ENCODE results near the gene USP13.

The USP13 gene

DNA sequence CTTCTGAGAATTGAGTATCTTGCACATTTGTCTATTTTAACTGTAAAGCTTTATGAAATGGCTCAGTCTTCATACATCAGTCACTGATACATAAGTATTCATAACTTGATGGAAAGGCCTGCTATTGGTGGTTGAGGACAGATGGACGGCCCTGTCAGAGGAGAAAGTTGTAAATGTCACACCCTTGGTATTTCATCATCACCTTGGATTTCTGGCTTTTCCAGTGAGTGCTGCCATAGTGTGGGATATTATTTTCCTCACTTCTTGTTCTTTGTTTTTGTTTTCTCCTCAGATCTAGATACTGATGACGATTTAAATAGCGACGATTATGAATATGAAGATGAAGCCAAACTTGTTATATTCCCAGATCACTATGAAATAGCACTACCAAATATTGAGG lies 47.9 kb downstream of the USP13 start:
- no peak for DNase-seq (ENCODE audit: low spot score)

DNA sequence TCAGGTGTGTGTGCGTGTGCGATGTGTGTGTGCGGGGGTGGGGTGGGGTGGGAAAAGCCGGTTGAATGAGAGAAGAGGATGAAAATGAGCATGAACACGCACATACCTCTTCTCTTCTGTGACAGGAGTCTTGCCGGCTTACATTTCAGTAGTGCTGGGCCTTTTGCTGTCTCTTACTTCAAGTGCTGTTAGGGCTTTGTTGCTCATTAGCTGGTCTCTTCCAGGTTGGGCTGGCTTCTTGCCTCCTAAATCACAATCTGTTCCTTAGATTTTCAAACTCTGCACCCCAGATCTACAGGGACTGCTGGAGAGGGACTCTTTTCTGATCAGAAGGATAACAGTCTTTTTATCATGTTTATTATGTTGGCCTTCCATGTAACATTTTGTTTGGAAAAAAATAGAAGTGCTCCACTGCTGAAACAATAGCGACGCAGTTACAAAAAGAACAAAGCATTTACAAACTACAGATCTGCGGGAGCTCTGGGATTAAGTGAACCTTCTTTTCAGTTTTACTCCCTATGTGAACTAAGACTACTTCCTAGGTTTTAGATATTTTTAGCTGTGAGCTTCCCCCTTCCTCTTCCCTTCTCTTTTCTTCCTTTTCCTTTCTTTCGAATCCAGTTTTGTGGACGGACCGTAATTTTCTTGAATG lies 48.5 kb downstream of the USP13 start:
- no peak for DNase-seq (ENCODE audit: low spot score)

DNA sequence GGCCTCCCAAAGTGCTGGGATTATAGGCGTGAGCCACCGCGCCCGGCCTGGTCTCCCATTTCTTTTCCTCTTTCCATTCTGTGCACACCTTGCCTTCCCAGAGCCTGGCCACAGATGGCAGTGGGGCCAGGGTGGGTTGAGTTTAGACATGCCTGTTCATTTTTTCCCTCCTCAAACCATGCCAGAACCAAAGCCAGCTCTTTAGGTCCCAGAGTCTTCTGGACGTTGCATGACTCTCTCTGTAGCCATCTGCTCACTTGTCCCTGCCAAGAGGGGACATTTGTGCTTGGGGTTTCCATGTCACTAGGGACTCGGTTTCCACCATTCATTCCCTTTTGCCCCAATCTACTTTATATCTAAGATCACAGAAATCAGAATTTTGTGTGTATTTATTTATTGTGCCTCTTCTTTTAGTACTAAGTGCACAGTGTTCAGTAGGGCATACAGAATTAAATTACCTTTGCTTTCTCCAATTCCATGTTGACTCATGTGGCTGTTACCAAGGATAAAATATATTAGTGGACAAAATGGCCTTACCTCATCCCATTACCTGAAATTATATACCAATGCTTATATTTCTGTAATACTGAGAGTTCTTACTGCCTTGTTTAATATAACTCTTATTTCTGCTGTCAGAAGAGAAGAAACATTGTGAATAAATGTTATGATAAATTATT lies 49.6 kb downstream of the USP13 start:
- DNase-seq (ENCODE audit: low spot score), result no peak

DNA sequence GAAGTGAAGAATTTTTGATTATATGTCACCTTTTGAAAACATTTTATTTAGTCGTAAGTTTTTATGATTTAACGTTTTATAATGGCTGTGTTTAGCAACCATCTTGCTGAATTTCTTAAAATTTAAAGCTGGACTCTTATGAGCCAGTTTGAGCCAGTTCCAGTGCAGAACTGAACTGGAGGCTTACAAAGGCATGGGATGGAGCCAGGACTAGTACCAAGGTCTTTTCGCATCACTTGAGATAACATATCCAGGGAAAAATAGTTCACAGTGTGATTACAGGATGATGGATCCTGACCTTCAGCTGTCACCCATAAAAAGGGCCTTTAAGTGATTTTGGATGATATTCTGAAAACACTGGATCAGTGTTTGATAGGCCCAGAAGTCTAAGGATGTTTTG lies 51.0 kb downstream of the USP13 start:
- DNase-seq (ENCODE audit: low spot score), result no peak

DNA sequence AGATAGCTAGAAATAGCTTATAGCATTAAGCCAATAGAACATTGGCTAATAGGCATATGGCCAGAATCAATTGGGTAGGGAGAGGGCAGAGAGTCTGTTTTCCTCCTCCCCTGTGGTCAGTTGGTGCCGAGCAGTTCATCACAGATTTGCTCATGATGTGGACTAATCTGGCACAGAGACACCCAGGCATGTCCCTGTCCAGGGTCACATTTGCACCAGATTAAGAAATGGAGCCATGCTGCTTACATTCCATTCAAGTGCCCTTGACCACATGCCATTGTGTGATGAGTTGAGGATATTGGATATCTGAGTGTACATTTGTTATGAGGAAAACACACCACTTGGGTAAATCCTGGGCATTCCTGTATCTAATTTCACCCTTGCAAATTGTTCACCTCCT lies 53.4 kb downstream of the USP13 start:
- DNase-seq (ENCODE audit: low spot score), result no peak

DNA sequence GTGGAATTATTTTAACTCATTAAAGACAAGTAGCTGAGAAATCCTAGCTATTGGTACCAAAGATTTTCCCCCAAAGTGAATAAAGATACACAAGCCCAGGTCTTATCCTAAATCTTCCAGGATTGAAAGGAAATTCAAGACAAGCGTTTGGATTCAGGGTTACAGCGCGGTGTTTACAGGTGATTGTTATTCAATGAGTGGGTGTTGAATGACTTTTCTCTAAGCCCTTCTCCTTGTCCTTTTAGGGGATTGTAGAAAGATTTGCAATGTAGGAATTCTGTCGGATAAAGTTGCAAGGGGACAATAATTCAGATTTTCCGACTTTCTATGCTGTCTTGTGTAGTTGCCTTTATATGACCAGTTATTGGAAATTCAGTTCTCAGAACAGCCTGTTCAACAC lies 57.2 kb downstream of the USP13 start:
- DNase-seq (ENCODE audit: low spot score), result no peak

DNA sequence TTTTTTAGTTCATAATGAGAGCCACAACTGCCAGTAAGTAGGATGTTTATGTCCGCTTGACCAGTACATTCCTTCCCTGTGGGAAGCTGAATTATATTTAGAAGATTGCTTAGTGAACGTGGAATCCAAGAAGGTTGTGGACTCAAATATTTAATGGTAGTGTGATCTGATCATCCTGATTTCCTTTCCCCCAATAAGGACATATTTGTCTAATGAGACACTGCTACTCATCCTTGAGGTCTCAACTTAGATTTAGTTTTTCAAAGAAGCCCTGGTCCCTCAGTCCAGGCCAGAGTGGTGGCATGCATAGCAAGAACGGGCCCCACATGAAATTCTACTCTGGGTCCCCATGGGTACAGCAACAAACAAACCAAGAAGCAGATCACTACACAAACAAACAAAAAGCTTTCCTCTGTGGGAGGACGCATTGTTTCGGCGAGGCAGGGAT lies 60.8 kb downstream of the USP13 start:
- DNase-seq (ENCODE audit: low spot score), result no peak

DNA sequence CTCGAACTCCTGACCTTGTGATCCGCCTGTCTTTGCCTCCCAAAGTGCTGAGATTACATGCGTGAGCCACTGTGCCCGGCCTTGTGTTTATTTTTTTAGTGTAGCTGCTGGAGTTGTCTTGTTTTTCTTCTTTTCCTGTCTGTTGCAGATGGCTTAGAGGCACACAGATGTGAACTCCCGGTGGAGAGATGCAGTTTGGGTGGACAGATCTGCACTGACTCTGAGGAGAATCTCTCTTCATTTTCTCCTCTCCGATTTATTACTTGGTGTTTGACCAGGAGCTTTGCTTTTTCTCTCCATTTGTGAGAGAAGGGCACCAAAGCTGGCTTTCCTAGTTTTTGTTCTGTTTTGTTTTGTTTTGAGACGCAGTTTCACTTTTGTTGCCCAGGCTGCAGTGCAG lies 62.7 kb downstream of the USP13 start:
- no peak for DNase-seq (ENCODE audit: low spot score)

DNA sequence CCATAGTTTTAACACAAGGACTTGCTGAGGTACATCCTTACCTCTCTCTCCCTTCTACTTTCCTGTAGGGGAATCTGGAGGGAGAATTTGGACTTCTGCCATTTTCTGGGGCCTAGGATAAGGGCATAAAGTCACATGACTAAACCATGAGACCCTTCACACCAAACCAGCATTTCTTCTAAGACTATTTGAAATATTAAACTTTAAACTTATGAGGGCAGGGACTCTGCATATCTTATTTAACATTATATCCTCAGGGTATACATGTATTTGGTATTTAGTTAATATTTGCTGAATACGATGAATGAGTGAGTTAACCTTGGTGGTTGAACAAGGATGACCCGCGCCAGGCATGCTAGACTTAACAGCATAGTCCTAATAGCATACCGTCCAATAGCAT lies 63.4 kb downstream of the USP13 start:
- DNase-seq (ENCODE audit: low spot score), result no peak

DNA sequence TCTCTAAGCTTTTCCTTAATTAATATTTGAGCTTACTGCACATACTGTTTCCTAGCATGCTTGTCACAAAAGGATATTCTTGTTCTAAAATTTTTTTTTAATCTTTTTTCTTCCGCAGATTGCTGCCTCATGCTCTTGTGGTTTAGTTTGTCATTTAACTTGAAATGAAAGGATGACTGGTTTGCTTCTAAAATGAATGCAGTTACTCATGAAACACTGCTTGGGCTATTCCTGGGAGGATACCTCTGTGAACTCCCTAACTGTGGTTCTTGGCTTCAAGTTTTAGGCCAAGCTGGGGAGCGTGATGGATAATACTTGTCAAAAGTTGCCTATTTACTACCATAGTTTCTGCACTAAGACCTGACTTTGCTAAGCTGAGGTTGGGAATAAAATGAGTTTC lies 64.0 kb downstream of the USP13 start:
- DNase-seq (ENCODE audit: low spot score), result no peak

DNA sequence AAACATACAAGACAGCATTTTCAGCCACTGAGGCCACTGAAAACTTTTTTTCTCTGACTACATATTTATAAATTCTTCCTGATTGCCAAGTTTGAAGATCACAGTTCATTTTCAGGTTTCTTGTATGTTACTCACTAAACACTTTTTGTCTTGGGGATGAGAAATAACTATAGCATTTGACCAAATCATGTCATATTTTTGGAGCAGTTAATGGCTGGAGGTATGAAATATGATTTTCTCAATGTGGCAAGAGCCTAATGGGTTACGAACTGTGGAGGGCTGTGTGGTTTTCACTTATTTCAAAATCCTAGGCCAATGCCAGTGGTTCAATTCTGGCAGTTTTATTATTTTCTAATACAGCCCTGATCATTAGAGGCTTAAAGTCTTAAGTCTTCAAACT lies 64.4 kb downstream of the USP13 start:
- no peak for DNase-seq (ENCODE audit: low spot score)

DNA sequence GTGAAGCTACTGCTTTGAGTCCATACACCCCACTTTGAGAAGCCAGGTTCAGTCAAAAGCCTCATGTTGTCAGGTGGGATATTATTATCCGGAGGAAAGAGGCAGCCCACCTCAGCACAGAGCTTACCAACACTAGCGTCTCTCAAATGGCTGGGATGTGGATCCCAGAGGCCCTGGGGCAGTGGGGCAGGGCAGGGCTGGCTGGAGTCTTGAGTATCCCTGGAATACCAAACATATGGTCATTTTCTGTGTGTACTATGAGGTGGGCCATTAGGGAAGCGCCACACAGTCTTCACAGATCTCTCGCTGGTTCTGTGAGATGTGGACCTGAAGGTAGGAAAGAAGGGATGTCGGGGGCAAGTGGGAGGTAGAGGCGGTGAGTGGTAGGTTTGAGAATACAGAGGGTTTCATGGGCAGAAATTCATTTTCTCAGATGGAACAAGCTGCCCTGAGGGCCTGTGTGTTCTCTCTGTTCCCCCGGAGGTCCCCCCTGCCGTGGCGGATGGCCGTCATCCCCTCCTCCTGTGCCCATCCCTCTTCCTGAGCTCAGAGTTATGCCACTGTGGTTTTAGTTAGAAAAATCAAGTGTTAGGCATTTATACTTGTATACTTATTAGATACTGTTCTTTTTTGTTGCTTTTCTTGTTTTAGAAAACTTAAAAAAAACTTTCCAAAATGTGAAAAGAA lies 66.4 kb downstream of the USP13 start:
- no peak for DNase-seq (ENCODE audit: low spot score)

DNA sequence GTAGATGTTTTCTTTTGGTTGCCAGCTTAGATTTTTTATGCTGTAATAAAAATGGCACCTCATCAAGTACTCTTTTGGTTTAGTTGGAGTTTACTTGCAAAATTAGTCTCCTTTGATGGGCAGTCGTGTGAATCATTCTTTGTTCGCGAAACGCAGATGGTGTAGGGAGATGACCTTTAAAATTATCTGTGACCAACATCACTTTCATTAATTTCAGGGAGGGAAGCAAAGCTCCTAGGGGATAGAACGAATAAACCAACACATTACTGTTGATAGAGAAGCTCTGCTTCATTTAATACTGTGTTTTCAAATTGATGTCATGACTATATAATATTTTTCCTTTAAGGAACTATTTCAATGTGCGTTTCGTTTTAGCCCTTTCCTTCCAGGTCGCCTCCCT lies 67.4 kb downstream of the USP13 start:
- no peak for DNase-seq (ENCODE audit: low spot score)

DNA sequence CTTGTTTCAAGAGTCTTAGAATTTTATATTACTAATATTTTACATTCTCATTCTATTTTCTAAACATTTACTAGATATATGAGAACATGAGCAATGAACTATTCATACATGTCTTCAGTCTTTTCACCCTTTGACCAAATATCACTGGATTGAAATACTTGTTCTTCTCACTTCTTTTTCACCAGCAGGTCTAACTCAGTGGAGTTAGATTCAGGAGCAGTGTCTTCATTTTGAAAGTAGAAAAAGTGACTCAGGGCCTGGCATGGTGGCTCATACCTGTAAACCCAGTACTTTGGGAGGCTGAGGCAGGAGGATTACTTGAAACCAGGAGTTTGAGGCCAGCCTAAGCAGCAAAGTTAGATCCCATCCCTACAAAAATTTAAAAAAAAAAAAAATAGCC lies 70.8 kb downstream of the USP13 start:
- DNase-seq (ENCODE audit: low spot score), result no peak

DNA sequence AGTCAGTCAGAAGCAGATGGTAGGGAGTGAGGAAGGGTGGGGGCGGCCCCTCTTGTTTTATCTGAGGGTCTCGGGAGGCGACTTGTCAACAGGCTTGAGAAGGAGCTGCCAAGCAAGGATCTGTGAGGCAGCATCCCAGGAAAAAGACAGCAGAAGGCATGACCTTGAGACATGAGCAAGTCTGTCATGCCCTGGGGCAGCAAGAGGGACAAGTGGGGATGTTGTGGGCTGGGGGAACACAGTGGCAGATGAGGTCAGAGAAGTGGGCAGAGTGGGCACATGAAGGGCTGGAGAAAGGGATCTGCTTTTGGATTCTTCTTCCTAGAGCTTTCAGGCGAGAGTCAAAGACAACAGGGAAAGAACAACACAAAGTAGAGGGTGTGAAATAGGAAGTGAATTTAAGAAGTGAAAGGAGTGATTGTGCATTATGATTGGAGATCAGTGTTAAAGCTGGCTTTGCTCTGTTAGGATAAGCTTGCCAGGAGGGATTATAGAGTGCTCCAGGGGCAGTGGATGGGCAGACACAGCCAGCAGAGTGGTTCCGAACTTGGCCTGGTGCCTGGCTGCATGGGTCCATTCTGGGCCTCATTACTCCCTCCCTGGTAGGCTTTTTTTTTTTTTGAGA lies 73.3 kb downstream of the USP13 start:
- no peak for DNase-seq (ENCODE audit: low spot score)

DNA sequence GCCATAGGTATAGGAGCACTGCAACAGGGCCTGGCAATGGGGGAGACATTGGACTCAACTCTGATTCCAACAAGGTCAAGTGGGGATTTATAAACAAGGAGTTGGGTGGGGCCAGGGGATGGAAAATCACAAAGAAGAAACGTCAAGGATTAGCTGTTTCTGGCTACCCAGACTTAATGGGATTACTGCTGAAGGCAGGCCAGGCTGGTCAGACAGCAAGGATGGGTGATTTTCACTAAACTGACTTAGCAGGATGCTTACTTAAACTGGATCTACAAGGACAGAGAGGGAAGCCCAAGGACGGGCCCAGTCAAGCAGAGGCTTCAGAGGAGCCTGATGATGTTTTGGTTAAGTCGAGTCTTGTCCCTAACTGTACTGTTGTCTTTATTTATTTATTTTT lies 76.2 kb downstream of the USP13 start:
- no peak for DNase-seq (ENCODE audit: low spot score)

DNA sequence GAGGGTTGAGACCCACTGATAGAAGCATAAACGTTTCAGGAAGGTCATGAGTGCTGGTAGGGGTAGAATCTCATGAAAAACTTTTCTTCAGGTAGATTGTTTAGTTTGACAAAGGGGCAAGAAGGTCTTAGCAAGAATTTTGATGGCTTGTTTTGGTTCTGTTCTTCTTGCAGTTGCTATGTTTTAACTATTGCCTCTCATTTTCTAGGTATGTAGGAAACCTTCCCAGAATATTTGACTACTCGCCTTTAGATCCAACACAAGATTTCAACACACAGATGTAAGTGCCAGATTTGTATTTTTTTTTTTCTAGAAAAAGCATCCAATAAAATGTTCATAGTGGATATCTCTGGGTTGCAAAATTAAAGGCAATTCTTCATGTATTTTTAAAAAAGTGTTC lies 77.1 kb downstream of the USP13 start:
- no peak for DNase-seq (ENCODE audit: low spot score)

DNA sequence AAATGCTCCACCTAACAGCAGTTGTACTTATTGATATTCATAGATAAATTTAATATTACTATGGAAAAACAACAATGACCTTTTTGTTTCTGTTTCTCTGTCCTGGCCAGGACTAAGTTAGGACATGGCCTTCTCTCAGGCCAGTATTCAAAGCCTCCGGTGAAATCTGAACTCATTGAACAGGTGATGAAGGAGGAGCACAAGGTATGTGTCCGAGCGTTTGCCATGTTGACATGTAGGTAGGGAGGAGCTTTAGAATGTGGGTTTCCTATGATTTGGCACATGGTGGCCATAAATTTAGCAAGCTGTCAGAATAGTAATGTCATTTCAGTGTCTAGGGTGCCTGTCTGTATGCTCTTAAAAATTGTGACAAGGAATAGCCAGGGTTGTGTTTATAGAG lies 77.7 kb downstream of the USP13 start:
- no peak for DNase-seq (ENCODE audit: low spot score)

DNA sequence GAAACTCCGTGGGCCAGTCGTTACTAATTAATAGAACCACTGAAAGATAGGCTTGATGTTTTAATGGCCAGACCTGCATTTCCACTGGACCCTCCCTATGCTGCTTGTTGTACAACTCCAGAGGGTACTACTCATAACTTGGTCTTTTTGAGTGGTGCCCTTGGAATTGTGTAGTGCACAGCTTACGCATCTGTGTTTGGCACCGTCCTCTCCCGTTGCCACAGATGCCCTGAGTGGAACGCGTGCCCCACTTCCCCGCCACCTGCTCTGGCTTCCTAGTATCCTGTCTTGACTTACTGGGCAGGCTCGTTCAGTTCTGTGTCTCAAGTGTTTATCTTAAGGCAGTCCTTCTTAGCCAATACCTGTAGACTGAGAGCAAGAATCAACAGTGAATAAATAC lies 78.7 kb downstream of the USP13 start:
- no peak for DNase-seq (ENCODE audit: low spot score)

DNA sequence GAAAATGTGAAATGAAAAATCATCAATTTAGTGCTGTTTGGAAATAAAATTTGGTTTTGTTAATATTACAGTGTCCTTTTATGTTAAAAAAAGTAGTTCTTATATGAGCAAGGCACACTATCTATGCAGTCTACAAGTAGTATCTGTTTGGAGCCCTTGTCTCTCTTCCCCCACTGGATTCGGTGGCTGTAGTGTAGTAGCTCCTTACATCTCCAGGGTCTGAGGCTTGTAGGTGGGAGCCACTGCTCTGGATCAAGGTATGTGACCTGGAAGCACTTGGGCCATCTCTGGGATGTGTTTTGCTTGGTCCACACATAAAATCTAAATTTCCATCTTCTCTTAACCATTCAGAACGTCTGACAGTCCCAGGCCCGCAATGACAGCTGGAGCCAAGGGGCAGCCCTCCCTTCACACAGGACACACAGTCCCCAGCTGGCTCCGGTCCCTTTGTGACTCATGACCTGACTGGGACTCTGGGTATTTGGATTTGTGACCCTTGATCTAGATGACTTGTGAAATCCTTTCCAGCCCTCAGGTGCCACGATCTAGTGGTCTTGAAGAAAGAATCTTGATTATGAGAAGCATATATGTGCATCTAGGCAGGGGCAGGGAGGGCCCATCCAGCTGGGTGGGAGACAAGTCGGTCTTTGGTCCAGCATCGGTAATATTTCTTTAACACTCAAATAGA lies 80.0 kb downstream of the USP13 start:
- no peak for DNase-seq (ENCODE audit: low spot score)

DNA sequence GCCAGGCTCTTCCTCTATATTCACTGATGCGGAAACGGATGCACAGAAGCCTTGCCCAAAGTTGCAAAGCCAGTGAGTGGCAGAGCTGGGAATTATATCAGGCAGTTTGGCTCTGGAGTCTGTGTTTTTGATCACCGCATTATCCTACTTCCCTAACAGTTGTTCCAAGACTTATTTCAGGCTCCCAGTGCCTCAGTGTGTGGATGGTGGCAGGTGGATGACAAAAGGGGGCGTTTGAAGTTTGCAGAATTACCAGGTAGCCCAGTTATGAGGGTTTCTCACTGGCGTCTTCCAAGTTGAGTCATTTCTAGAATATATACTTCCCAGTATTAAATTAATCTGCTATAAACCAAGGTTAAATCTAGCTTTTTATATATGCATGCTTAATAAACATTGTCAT lies 81.0 kb downstream of the USP13 start:
- DNase-seq (ENCODE audit: low spot score), result no peak

DNA sequence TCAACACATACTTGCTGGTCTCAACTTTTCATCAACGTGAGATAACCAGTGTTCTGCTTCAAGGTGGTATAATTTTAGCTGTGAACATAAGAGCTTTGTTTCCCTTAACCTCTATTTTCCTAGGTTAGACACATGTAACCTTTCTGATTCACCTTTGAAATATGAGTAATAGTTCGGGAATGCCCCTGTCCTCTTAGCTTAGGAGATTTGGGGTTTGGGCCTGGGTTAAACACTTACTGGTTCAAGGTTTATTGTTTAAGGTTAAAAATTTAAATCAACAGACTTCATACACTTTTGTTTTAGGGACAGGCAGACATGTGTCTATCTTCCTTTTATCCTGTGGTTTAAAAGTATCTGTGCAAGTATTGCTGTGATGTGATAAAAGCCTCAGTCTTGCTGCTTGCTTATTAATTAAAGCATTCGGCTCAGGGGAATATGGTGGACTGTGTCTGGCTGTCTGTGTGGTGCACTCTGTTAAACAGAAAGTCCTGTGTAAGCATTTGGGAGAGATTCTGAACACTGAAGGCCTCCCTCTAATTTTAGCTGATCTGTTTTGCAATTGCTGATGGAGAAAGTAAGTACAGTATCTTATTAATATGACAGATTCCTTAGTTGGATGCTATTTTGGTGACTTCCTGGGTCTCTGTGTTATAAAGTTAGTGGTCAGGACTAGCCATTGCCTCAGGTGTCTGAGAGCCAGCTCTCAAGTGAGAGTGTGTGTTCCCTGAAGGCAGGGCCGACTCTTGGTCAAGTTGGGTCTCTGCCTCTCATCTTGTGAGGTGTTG lies 81.8 kb downstream of the USP13 start:
- no peak for DNase-seq (ENCODE audit: low spot score)
